Retina (tissue), 1 donor: ENCODE measurements around the gene ZFAND3.

Experiments used
- DNase-seq: peaks from one replicate; pipeline ENCODE4 v3.0.0-alpha.2; 2016

ZFAND3 gene

GRCh38 chr6:37897818-37898515 lies 78.4 kb downstream of the ZFAND3 start:
- no peak for DNase-seq

GRCh38 chr6:37903351-37904340 lies 84.1 kb downstream of the ZFAND3 start:
- DNase-seq: no peak

GRCh38 chr6:37904590-37904989 lies 85.1 kb downstream of the ZFAND3 start:
- no peak for DNase-seq

GRCh38 chr6:37906121-37906520 lies 86.6 kb downstream of the ZFAND3 start:
- no peak for DNase-seq

GRCh38 chr6:37910998-37911397 lies 91.5 kb downstream of the ZFAND3 start:
- no peak for DNase-seq

GRCh38 chr6:37913210-37913609 lies 93.7 kb downstream of the ZFAND3 start:
- no peak for DNase-seq

- no peak for DNase-seq
Observed at GRCh38 chr6:37915463-37915862, 95.9 kb downstream of the ZFAND3 start.

GRCh38 chr6:37916149-37916548 lies 96.6 kb downstream of the ZFAND3 start:
- DNase-seq: no peak

- DNase-seq: no peak
Observed at GRCh38 chr6:37916675-37917074, 97.1 kb downstream of the ZFAND3 start.

GRCh38 chr6:37917566-37917965 lies 98.0 kb downstream of the ZFAND3 start:
- DNase-seq: no peak

- no peak for DNase-seq
Observed at GRCh38 chr6:37919417-37920157, 100.1 kb downstream of the ZFAND3 start.

GRCh38 chr6:37920667-37921066 lies 101.1 kb downstream of the ZFAND3 start:
- DNase-seq: peak; percentile 74

- no peak for DNase-seq
Observed at GRCh38 chr6:37922563-37922962, 103.0 kb downstream of the ZFAND3 start.

GRCh38 chr6:37923514-37923913 lies 104.0 kb downstream of the ZFAND3 start:
- DNase-seq: no peak

- DNase-seq: no peak
Observed at GRCh38 chr6:37926661-37927060, 107.1 kb downstream of the ZFAND3 start.

GRCh38 chr6:37928217-37928616 lies 108.7 kb downstream of the ZFAND3 start:
- no peak for DNase-seq

- DNase-seq: no peak
Observed at GRCh38 chr6:37930288-37930971, 110.9 kb downstream of the ZFAND3 start.

- no peak for DNase-seq
Observed at GRCh38 chr6:37931066-37931465, 111.5 kb downstream of the ZFAND3 start.

- no peak for DNase-seq
Observed at GRCh38 chr6:37934276-37934675, 114.7 kb downstream of the ZFAND3 start.

GRCh38 chr6:37936150-37936549 lies 116.6 kb downstream of the ZFAND3 start:
- DNase-seq: no peak

GRCh38 chr6:37936906-37937305 lies 117.4 kb downstream of the ZFAND3 start:
- no peak for DNase-seq

- no peak for DNase-seq
Observed at GRCh38 chr6:37938909-37939308, 119.4 kb downstream of the ZFAND3 start.
